ENCODE data around the gene ABCA13. TPM values are rescaled to one million over a fixed set of nuclear protein-coding genes. Genes with fewer than 3 reads are reported as not detected.

Gene ABCA13
- polyA plus RNA-seq, 4 donors, result 0.16 to 0.39 (median 0.22) TPM; not detected in 1

DNA sequence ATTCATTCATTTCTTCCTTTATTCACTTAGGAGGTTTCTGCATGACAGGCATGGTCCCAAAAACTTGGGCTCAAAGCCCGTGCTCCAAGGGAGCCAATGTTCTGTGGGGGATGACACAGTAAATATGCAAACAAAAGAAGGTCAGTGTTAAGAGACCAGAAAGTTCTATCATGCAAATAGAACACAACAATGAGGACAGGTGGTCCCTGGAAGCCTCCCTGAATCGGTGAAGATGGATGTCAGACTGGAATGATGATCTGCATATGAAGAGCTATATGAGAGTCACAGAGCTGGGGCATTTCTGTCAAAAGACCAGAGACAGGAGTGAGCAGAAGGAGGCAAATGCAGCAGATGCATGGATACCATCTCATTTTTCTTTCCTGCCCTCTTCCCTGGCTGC is 129.0 kb downstream of the ABCA13 start:
- Histone ChIP-seq H3K9me3 (ENCODE audit: control insufficient read depth in 2 of 2, insufficient read depth in 1 of 2, low read depth in 1 of 2, low read length in 1 of 2) (no peaks in the 10 kb centered on the region), H3K27me3 (ENCODE audit: control insufficient read depth in 3 of 3, insufficient read depth in 3 of 3, low read length in 3 of 3) (no peaks in the 10 kb centered on the region), H3K4me3 (ENCODE audit: low read depth in 1 of 3, low read length in 3 of 3) (no peak overlapping the region), H3K36me3 (ENCODE audit: control insufficient read depth in 3 of 3, insufficient read depth in 2 of 3, low read depth in 1 of 3, low read length in 3 of 3) (no peaks in the 10 kb centered on the region), H3K4me1 (ENCODE audit: control insufficient read depth in 3 of 3, insufficient read depth in 2 of 3, low read depth in 1 of 3, low read length in 2 of 3) (no peaks in the 10 kb centered on the region), H3K27ac (ENCODE audit: low read depth in 1 of 3, low read length in 2 of 3) (no peak overlapping the region)
- WGBS, 3 donors, result 28 to 40% (median 39%) methylated on average over 2 of the region's 2 CpGs
- FAIRE-seq, result no peak
- no peak for DNase-seq

DNA sequence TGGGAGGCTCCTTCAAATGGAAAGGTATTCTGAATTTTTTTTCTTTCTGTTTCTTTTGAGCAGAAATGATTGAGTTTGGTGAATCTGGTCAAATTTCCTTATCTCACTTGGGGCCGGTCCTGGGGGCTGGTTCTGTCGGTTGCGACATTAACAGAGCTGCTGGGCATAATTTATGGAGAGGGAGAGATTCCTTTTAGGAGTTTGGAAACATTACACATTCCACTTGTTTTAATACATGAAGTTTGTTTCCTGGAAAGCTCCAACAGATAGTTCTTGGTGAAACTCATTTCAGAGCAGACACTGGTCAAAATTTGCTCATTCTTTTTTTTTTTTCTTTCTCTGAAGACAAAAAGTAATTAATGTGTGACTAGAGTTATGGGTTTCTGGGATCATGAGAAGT is 129.9 kb downstream of the ABCA13 start:
- 72 to 89% (median 88%) methylated on average over 3 of the region's 3 CpGs for WGBS, 3 donors
- DNase-seq (no peak), FAIRE-seq (no peak)

DNA sequence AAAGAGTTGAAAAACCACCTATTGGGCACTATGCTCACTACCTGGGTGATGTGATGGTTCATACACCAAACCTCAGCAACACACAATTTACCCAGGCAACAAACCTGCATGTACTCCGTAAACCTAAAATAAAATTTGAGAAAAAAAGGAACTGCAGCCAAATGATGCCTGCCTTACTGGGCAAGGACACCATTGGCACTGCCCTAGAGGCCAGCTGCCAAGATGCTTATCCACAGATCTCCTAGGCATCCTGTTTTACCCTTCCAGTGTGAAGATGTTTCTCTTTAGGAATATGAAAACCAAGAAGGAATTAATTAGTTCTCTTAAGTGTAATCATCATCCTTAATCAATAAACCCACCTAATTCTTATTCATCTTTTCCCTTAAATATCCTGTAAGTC is 133.4 kb downstream of the ABCA13 start:
- 90 to 93% (median 92%) methylated on average over 1 of the region's 1 CpG for WGBS, 3 donors
- DNase-seq, result no peak
- no peaks in the 10 kb centered on the region for H3K9me3 ChIP-seq (ENCODE audit: control insufficient read depth in 2 of 2, insufficient read depth in 1 of 2, low read depth in 1 of 2, low read length in 1 of 2)
- FAIRE-seq, result no peak
- no peaks in the 10 kb centered on the region for H3K27me3 ChIP-seq (ENCODE audit: control insufficient read depth in 3 of 3, insufficient read depth in 3 of 3, low read length in 3 of 3)
- no peaks in the 10 kb centered on the region for H3K4me1 ChIP-seq (ENCODE audit: control insufficient read depth in 3 of 3, insufficient read depth in 2 of 3, low read depth in 1 of 3, low read length in 2 of 3)
- no peak overlapping the region for H3K4me3 ChIP-seq (ENCODE audit: low read depth in 1 of 3, low read length in 3 of 3)
- no peak overlapping the region for H3K27ac ChIP-seq (ENCODE audit: low read depth in 1 of 3, low read length in 2 of 3)
- no peaks in the 10 kb centered on the region for H3K36me3 ChIP-seq (ENCODE audit: control insufficient read depth in 3 of 3, insufficient read depth in 2 of 3, low read depth in 1 of 3, low read length in 3 of 3)

More for the DNA sequence above, 129.9 kb downstream of the ABCA13 start:
- no peaks in the 10 kb centered on the region for H3K27me3 ChIP-seq (ENCODE audit: control insufficient read depth in 3 of 3, insufficient read depth in 3 of 3, low read length in 3 of 3)
- H3K27ac ChIP-seq (ENCODE audit: low read depth in 1 of 3, low read length in 2 of 3), result no peak overlapping the region
- H3K4me3 ChIP-seq (ENCODE audit: low read depth in 1 of 3, low read length in 3 of 3), result no peak overlapping the region
- no peaks in the 10 kb centered on the region for H3K36me3 ChIP-seq (ENCODE audit: control insufficient read depth in 3 of 3, insufficient read depth in 2 of 3, low read depth in 1 of 3, low read length in 3 of 3)
- H3K9me3 ChIP-seq (ENCODE audit: control insufficient read depth in 2 of 2, insufficient read depth in 1 of 2, low read depth in 1 of 2, low read length in 1 of 2), result no peaks in the 10 kb centered on the region
- no peaks in the 10 kb centered on the region for H3K4me1 ChIP-seq (ENCODE audit: control insufficient read depth in 3 of 3, insufficient read depth in 2 of 3, low read depth in 1 of 3, low read length in 2 of 3)

DNA sequence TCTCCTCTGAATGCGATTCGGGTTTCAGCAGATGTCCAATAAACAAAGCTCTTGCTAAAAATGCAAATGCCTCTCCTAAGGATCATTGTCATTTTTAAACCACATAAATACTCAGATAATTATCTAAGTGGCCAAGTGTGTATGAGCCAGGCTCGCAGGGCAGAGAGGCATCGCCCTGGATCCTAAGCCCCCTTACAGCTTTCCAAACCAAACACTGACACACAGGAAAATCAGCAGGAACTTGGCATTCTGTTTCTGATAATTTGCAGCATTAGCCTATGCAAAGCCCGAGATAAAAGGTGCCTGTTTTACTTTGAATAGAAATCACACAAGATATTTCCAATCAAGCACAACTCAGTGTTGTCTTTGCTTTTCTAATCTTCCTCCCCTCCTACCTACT is 134.4 kb downstream of the ABCA13 start:
- 79 to 85% (median 83%) methylated on average over 5 of the region's 5 CpGs for WGBS, 3 donors
- FAIRE-seq, result no peak

GRCh38 chr7:48307041-48307714 is 135.9 kb downstream of the ABCA13 start:
- DNase-seq (no peak), FAIRE-seq (no peak)
- no peak overlapping the region for H3K4me3 ChIP-seq (ENCODE audit: low read depth in 1 of 3, low read length in 3 of 3)
- no peaks in the 10 kb centered on the region for H3K9me3 ChIP-seq (ENCODE audit: control insufficient read depth in 2 of 2, insufficient read depth in 1 of 2, low read depth in 1 of 2, low read length in 1 of 2)
- H3K27me3 ChIP-seq (ENCODE audit: control insufficient read depth in 3 of 3, insufficient read depth in 3 of 3, low read length in 3 of 3), result no peaks in the 10 kb centered on the region
- 87 to 91% (median 88%) methylated on average over 4 of the region's 4 CpGs for WGBS, 3 donors
- H3K36me3 ChIP-seq (ENCODE audit: control insufficient read depth in 3 of 3, insufficient read depth in 2 of 3, low read depth in 1 of 3, low read length in 3 of 3), result no peaks in the 10 kb centered on the region
- no peaks in the 10 kb centered on the region for H3K4me1 ChIP-seq (ENCODE audit: control insufficient read depth in 3 of 3, insufficient read depth in 2 of 3, low read depth in 1 of 3, low read length in 2 of 3)
- no peak overlapping the region for H3K27ac ChIP-seq (ENCODE audit: low read depth in 1 of 3, low read length in 2 of 3)

More for the DNA sequence above, 134.4 kb downstream of the ABCA13 start:
- Histone ChIP-seq H3K4me3 (ENCODE audit: low read depth in 1 of 3, low read length in 3 of 3) (no peak overlapping the region), H3K4me1 (ENCODE audit: control insufficient read depth in 3 of 3, insufficient read depth in 2 of 3, low read depth in 1 of 3, low read length in 2 of 3) (no peaks in the 10 kb centered on the region), H3K36me3 (ENCODE audit: control insufficient read depth in 3 of 3, insufficient read depth in 2 of 3, low read depth in 1 of 3, low read length in 3 of 3) (no peaks in the 10 kb centered on the region), H3K27me3 (ENCODE audit: control insufficient read depth in 3 of 3, insufficient read depth in 3 of 3, low read length in 3 of 3) (no peaks in the 10 kb centered on the region), H3K9me3 (ENCODE audit: control insufficient read depth in 2 of 2, insufficient read depth in 1 of 2, low read depth in 1 of 2, low read length in 1 of 2) (no peaks in the 10 kb centered on the region), H3K27ac (ENCODE audit: low read depth in 1 of 3, low read length in 2 of 3) (no peak overlapping the region)
- DNase-seq, result no peak

GRCh38 chr7:48309720-48310119 is 138.5 kb downstream of the ABCA13 start:
- FAIRE-seq, result no peak
- no peak overlapping the region for H3K4me3 ChIP-seq (ENCODE audit: low read depth in 1 of 3, low read length in 3 of 3)
- no peaks in the 10 kb centered on the region for H3K36me3 ChIP-seq (ENCODE audit: control insufficient read depth in 3 of 3, insufficient read depth in 2 of 3, low read depth in 1 of 3, low read length in 3 of 3)
- H3K4me1 ChIP-seq (ENCODE audit: control insufficient read depth in 3 of 3, insufficient read depth in 2 of 3, low read depth in 1 of 3, low read length in 2 of 3), result no peaks in the 10 kb centered on the region
- DNase-seq, result no peak
- H3K9me3 ChIP-seq (ENCODE audit: control insufficient read depth in 2 of 2, insufficient read depth in 1 of 2, low read depth in 1 of 2, low read length in 1 of 2), result no peaks in the 10 kb centered on the region
- no peaks in the 10 kb centered on the region for H3K27me3 ChIP-seq (ENCODE audit: control insufficient read depth in 3 of 3, insufficient read depth in 3 of 3, low read length in 3 of 3)
- WGBS, 3 donors, result 82 to 94% (median 88%) methylated on average over 12 of the region's 12 CpGs
- no peak overlapping the region for H3K27ac ChIP-seq (ENCODE audit: low read depth in 1 of 3, low read length in 2 of 3)

- H3K27me3 ChIP-seq (ENCODE audit: control insufficient read depth in 3 of 3, insufficient read depth in 3 of 3, low read length in 3 of 3), result no peaks in the 10 kb centered on the region
- WGBS, 3 donors, result 77 to 87% (median 83%) methylated on average over 6 of the region's 6 CpGs
- no peaks in the 10 kb centered on the region for H3K4me1 ChIP-seq (ENCODE audit: control insufficient read depth in 3 of 3, insufficient read depth in 2 of 3, low read depth in 1 of 3, low read length in 2 of 3)
- H3K36me3 ChIP-seq (ENCODE audit: control insufficient read depth in 3 of 3, insufficient read depth in 2 of 3, low read depth in 1 of 3, low read length in 3 of 3), result no peaks in the 10 kb centered on the region
- H3K9me3 ChIP-seq (ENCODE audit: control insufficient read depth in 2 of 2, insufficient read depth in 1 of 2, low read depth in 1 of 2, low read length in 1 of 2), result no peaks in the 10 kb centered on the region
- no peak for DNase-seq
- no peak overlapping the region for H3K27ac ChIP-seq (ENCODE audit: low read depth in 1 of 3, low read length in 2 of 3)
- FAIRE-seq, result no peak
- no peak overlapping the region for H3K4me3 ChIP-seq (ENCODE audit: low read depth in 1 of 3, low read length in 3 of 3)
These were observed 140.3 kb downstream of the ABCA13 start for GRCh38 chr7:48311464-48312100.

- Histone ChIP-seq H3K4me3 (ENCODE audit: low read depth in 1 of 3, low read length in 3 of 3) (no peak overlapping the region), H3K36me3 (ENCODE audit: control insufficient read depth in 3 of 3, insufficient read depth in 2 of 3, low read depth in 1 of 3, low read length in 3 of 3) (no peaks in the 10 kb centered on the region), H3K9me3 (ENCODE audit: control insufficient read depth in 2 of 2, insufficient read depth in 1 of 2, low read depth in 1 of 2, low read length in 1 of 2) (no peaks in the 10 kb centered on the region), H3K27ac (ENCODE audit: low read depth in 1 of 3, low read length in 2 of 3) (no peak overlapping the region), H3K27me3 (ENCODE audit: control insufficient read depth in 3 of 3, insufficient read depth in 3 of 3, low read length in 3 of 3) (no peaks in the 10 kb centered on the region), H3K4me1 (ENCODE audit: control insufficient read depth in 3 of 3, insufficient read depth in 2 of 3, low read depth in 1 of 3, low read length in 2 of 3) (no peaks in the 10 kb centered on the region)
- FAIRE-seq (no peak), DNase-seq (no peak)
- WGBS, 3 donors, result 77 to 90% (median 89%) methylated on average over 1 of the region's 1 CpG
These were observed 140.9 kb downstream of the ABCA13 start for GRCh38 chr7:48312151-48312550.

GRCh38 chr7:48316768-48317167 is 145.5 kb downstream of the ABCA13 start:
- no peaks in the 10 kb centered on the region for H3K9me3 ChIP-seq (ENCODE audit: control insufficient read depth in 2 of 2, insufficient read depth in 1 of 2, low read depth in 1 of 2, low read length in 1 of 2)
- WGBS, 3 donors, result 63 to 76% (median 74%) methylated on average over 3 of the region's 3 CpGs
- no peak overlapping the region for H3K4me3 ChIP-seq (ENCODE audit: low read depth in 1 of 3, low read length in 3 of 3)
- H3K27me3 ChIP-seq (ENCODE audit: control insufficient read depth in 3 of 3, insufficient read depth in 3 of 3, low read length in 3 of 3), result no peaks in the 10 kb centered on the region
- no peak for DNase-seq
- no peak overlapping the region for H3K27ac ChIP-seq (ENCODE audit: low read depth in 1 of 3, low read length in 2 of 3)
- H3K36me3 ChIP-seq (ENCODE audit: control insufficient read depth in 3 of 3, insufficient read depth in 2 of 3, low read depth in 1 of 3, low read length in 3 of 3), result no peaks in the 10 kb centered on the region
- H3K4me1 ChIP-seq (ENCODE audit: control insufficient read depth in 3 of 3, insufficient read depth in 2 of 3, low read depth in 1 of 3, low read length in 2 of 3), result no peaks in the 10 kb centered on the region
- no peak for FAIRE-seq

Measured in small intestine (tissue), 7 donors.